Hepatocyte (in vitro differentiated cells): ENCODE results near the gene PTPRCAP. TPM values are rescaled to one million over a fixed set of nuclear protein-coding genes. Genes with fewer than 3 reads are reported as not detected.
A peak's percentile ranks its signal among the peaks of the same experiment; 100 is the strongest.
"Not testable (repeated sequence)": the region's sequence is repeated elsewhere in the genome, so short reads cannot be mapped to it uniquely, and the experiment has no call there.

ENCODE experiments used
- DNase-seq: peaks from one replicate; pipeline ENCODE4 v3.0.0-alpha.2; 2016; ENCODE audit warnings: low spot score
- H2AFZ ChIP-seq: fragments of 200-600 bp; sonication (generic); 2 replicates; pipeline ENCODE4 v1.6.0; 2016; ENCODE audit warnings: antibody characterized with exemption, mild to moderate bottlenecking
- H3K27ac ChIP-seq: fragments of 200-600 bp; sonication (generic); 2 replicates; pipeline ENCODE4 v1.5.1; 2016; ENCODE audit warnings: mild to moderate bottlenecking
- H3K27me3 ChIP-seq: fragments of 200-600 bp; sonication (generic); 2 replicates; pipeline ENCODE4 v1.6.1; 2016
- H3K36me3 ChIP-seq: fragments of 200-600 bp; sonication (generic); replicated peaks from 2 replicates; pipeline ENCODE4 v1.5.1; 2016; ENCODE audit warnings: low read depth; ENCODE audit not compliant: insufficient read depth
- H3K4me1 ChIP-seq: fragments of 200-600 bp; sonication (generic); 2 replicates; pipeline ENCODE4 v1.5.1; 2016; ENCODE audit warnings: mild to moderate bottlenecking, moderate library complexity; ENCODE audit not compliant: insufficient read depth
- H3K4me2 ChIP-seq: fragments of 200-600 bp; sonication (generic); 2 replicates; pipeline ENCODE4 v1.6.0; 2016
- H3K4me3 ChIP-seq: fragments of 200-600 bp; sonication (generic); 2 replicates; pipeline ENCODE4 v1.5.1; 2016; ENCODE audit warnings: mild to moderate bottlenecking
- H3K79me2 ChIP-seq: fragments of 200-600 bp; sonication (generic); 2 replicates; pipeline ENCODE4 v1.6.0; 2017; ENCODE audit warnings: mild to moderate bottlenecking
- H3K9me2 ChIP-seq: fragments of 200-600 bp; sonication (generic); replicated peaks from 2 replicates; pipeline ENCODE4 v1.6.0; 2017; ENCODE audit warnings: mild to moderate bottlenecking; ENCODE audit not compliant: insufficient read depth
- H3K9me3 ChIP-seq: fragments of 200-600 bp; sonication (generic); 2 replicates; pipeline ENCODE4 v1.5.1; 2016; ENCODE audit warnings: low read depth, mild to moderate bottlenecking
- H4K20me1 ChIP-seq: fragments of 200-600 bp; sonication (generic); 2 replicates; pipeline ENCODE4 v1.6.0; 2016; ENCODE audit warnings: mild to moderate bottlenecking; ENCODE audit not compliant: insufficient read depth, poor library complexity, severe bottlenecking
- EZH2 ChIP-seq: fragments of 200-600 bp; sonication (generic); IDR thresholded peaks from 2 replicates; pipeline ENCODE4 v1.6.1; 2016; ENCODE audit warnings: antibody characterized with exemption, mild to moderate bottlenecking, borderline replicate concordance
- EZH2phosphoT487 ChIP-seq: fragments of 200-600 bp; sonication (generic); IDR thresholded peaks from one replicate; pipeline ENCODE4 v1.6.1; 2018; ENCODE audit warnings: antibody characterized with exemption, mild to moderate bottlenecking, low read depth, moderate library complexity; ENCODE audit not compliant: unreplicated experiment, severe bottlenecking
- WGBS: methylation state at CpG from one replicate; pipeline ENCODE4 v1.1.6; 2016; ENCODE audit warnings: low lambda C conversion rate; ENCODE audit errors: missing lambda C conversion rate; 5-methylcytosine and 5-hydroxymethylcytosine counted together
- polyA plus RNA-seq: library from polyadenylated mRNA; unstranded; fragments of >200 nt; fragmentation: Nextera tagmentation; extraction: Ambion mirVana; gene quantifications from 2 replicates; pipeline ENCODE4 v1.2.1, GENCODE V29; 2016
- total RNA-seq: library from RNA; depleted of rRNA; stranded (reverse); fragments of >200 nt; gene quantifications from 2 replicates; pipeline ENCODE4 v1.2.3, GENCODE V29; 2014
- TF ChIP-seq, protein P1 (sequence below): fragments of 200-600 bp; sonication (generic); IDR thresholded peaks from 2 replicates; pipeline ENCODE4 v1.5.1; 2016; ENCODE audit warnings: antibody characterized with exemption, mild to moderate bottlenecking; ENCODE audit not compliant: poor library complexity

The PTPRCAP gene
- total and polyA plus RNA-seq, 2 experiments from 2014 or later, result 1.0 to 2.5 TPM

DNA sequence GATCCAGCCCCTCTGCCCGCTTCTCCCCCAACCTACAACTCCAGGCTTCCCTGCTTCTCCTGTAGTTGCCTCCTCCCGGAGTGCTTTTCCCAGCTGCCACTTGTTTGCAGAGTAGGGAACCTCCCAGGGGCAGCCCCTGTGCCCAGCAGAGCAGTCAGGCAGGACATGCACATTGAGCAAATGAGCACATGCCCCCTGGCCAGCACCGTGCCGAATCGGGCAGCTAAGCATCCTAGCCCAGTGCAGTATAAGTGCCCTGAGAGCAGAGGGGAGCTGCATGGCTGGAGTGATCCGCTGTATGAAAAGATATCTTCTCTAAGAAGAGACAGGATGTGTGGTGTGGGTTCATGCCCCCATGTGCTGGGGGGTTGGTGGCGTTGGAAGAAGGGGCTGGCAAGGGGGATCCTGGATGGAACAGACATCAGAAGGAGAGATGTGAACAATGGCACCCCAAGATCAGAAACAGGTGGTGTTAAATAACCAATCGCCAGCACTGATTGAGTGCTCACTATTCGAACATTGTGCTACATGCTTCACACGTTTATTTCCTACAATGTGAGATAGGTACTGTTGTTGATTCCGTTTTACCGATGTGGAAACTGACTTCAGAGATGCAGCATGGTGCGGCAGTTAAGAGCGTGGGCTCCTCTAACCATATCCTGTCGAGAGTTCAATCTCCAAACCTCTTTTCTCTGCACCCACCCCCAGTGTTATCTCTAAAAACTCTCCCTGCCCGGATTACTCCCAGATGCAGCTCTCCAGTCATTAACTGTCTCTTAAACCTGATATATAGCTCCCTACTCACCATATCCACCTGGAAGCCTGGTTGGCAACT lies 46.6 kb upstream of the PTPRCAP start:
- no peak for DNase-seq
- 87% methylated on average over 16 of the region's 16 CpGs for WGBS
- Histone ChIP-seq H3K27ac (no peak overlapping the region), H3K9me3 (no peaks in the 10 kb centered on the region), H3K4me2 (peak overlapping the region; percentile 75), H2AFZ (no peak overlapping the region), H3K4me1 (peaks cover 10% of the 10 kb centered on the region), H4K20me1 (no peaks in the 10 kb centered on the region), H3K36me3 (no peaks in the 10 kb centered on the region), H3K9me2 (no peaks in the 10 kb centered on the region), H3K4me3 (no peak overlapping the region), H3K79me2 (peaks cover 26% of the 10 kb centered on the region), H3K27me3 (no peaks in the 10 kb centered on the region)
- TF ChIP-seq EZH2 (no peak), EZH2phosphoT487 (no peak)
- TF ChIP-seq, protein P1, sequence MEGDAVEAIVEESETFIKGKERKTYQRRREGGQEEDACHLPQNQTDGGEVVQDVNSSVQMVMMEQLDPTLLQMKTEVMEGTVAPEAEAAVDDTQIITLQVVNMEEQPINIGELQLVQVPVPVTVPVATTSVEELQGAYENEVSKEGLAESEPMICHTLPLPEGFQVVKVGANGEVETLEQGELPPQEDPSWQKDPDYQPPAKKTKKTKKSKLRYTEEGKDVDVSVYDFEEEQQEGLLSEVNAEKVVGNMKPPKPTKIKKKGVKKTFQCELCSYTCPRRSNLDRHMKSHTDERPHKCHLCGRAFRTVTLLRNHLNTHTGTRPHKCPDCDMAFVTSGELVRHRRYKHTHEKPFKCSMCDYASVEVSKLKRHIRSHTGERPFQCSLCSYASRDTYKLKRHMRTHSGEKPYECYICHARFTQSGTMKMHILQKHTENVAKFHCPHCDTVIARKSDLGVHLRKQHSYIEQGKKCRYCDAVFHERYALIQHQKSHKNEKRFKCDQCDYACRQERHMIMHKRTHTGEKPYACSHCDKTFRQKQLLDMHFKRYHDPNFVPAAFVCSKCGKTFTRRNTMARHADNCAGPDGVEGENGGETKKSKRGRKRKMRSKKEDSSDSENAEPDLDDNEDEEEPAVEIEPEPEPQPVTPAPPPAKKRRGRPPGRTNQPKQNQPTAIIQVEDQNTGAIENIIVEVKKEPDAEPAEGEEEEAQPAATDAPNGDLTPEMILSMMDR, result no peak

DNA sequence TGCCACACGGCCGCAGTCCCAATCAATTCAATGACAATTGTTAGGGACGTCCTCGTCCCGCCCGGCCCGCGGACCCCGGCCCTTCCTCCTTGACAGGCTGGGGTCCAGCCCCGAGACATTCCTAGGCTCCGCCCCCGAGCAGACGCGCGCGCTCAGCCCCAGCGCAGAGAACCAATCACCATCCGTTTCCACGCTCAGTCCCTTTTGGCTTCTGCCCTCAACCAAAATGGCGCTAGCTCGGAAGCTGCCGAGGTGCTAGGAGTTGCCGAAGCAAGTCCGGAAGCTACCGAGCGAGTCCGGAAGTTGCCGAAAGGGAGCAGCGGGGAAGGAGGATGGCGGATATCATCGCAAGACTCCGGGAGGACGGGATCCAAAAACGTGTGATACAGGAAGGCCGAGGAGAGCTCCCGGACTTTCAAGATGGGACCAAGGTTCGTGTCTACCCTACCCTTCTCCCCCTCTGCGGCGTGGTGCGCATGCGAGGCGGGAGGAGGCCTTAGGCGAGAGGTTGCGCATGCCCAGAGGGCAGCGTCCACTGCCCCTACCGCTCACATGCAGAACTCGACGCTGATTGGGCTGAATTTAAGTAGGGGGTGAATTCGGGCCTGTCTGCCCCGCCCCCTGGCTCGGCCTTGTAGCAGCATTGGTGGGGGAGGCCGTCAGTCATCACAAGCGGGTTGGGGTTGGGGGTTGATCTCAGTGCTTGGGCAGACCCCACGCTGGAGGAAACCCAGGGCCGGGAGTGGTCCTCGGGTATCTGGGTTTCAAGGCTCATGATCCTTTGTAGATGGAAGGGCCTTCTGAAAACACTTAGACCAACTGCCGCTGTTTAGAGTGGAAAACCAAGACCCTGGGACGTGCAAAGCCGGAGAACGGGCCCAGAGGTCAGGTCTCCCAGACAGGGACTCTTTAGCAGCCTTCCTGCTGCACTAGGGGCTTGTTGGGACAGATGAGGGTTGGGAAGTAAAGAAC lies 45.6 kb upstream of the PTPRCAP start, which contains the start of gene AIP:
TSS of gene AIP (plus strand) at position 200 of the 972 bp plus-strand sequence. CDS start at position 333, 133 bp downstream.
- peak; percentile 98 for DNase-seq
- peak within 1 kb of the TSS; percentile 34 for H3K4me3 ChIP-seq
- peak within 1 kb of the TSS; percentile 77 for H3K4me2 ChIP-seq
- no peaks in the 10 kb centered on the region for H3K9me2 ChIP-seq
- TF ChIP-seq, protein P1, result no peak
- no peak for TF ChIP-seq EZH2phosphoT487
- no peak for TF ChIP-seq EZH2
- no peaks in the 10 kb centered on the region for H3K9me3 ChIP-seq
- no peaks in the 10 kb centered on the region for H3K27me3 ChIP-seq
- no peaks in the 10 kb centered on the region for H3K36me3 ChIP-seq
- H3K79me2 ChIP-seq, result peaks cover 26% of the 10 kb centered on the region
- peak within 1 kb of the TSS; percentile 73 for H2AFZ ChIP-seq
- H3K27ac ChIP-seq, result peak within 1 kb of the TSS; percentile 57
- 14% methylated on average over 60 of the region's 60 CpGs for WGBS
- H3K4me1 ChIP-seq, result peaks cover 10% of the 10 kb centered on the region
- no peaks in the 10 kb centered on the region for H4K20me1 ChIP-seq

DNA sequence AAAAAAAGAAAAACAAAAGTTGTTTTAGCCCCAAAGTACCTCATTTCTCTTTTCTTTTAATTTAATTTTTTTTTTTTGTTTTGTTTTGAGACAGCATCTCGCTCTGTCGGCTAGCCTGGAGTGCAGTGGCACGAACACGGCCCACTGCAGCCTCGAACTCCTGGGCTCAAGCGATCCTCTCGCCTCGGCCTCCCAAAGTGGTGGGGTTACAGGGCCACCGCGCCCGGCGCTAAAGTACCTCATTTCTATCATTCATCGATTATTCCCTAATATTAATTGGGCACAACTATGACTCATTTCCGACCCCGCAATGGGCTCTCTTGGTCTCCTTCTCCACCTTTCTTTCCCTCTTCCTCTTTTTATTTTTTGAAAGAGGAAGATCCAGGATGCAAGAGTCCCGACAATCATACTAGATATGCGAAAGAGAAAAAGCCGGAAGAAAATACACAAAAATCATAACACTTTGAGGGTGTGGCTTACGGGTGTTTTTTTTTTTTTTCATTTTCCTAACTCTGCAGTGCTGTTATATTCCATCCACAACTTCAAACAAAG lies 44.9 kb upstream of the PTPRCAP start:
- H3K27me3 ChIP-seq, result no peaks in the 10 kb centered on the region
- H3K4me1 ChIP-seq, result peaks cover 10% of the 10 kb centered on the region
- no peak for DNase-seq
- TF ChIP-seq EZH2phosphoT487 (no peak), EZH2 (no peak)
- TF ChIP-seq, protein P1, result no peak
- peaks cover 26% of the 10 kb centered on the region for H3K79me2 ChIP-seq
- H3K36me3 ChIP-seq, result no peaks in the 10 kb centered on the region
- H3K4me2 ChIP-seq, result peak overlapping the region; percentile 77
- H3K9me2 ChIP-seq, result no peaks in the 10 kb centered on the region
- 71% methylated on average over 19 of the region's 19 CpGs for WGBS
- peak overlapping the region; percentile 57 for H3K27ac ChIP-seq
- no peaks in the 10 kb centered on the region for H4K20me1 ChIP-seq
- H3K4me3 ChIP-seq, result peak overlapping the region; percentile 11
- peak overlapping the region; percentile 64 for H2AFZ ChIP-seq
- H3K9me3 ChIP-seq, result no peaks in the 10 kb centered on the region

DNA sequence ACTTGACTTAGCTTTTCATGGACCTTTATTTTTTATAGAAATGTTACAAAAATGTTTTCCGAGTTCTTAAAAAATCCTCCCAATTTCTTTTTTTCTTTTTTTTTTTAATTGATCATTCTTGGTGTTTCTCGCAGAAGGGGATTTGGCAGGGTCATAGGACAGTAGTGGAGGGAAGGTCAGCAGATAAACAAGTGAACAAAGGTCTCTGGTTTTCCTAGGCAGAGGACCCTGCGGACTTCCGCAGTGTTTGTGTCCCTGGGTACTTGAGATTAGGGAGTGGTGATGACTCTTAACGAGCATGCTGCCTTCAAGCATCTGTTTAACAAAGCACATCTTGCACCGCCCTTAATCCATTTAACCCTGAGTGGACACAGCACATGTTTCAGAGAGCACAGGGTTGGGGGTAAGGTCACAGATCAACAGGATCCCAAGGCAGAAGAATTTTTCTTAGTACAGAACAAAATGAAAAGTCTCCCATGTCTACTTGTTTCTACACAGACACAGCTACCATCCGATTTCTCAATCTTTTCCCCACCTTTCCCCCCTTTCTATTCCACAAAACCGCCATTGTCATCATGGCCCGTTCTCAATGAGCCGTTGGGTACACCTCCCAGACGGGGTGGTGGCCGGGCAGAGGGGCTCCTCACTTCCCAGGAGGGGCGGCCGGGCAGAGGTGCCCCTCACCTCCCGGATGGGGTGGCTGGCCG lies 40.0 kb upstream of the PTPRCAP start:
- not testable (repeated sequence) for H3K79me2 ChIP-seq, H3K4me2 ChIP-seq, H3K36me3 ChIP-seq, H3K27me3 ChIP-seq, DNase-seq, H3K9me2 ChIP-seq, H4K20me1 ChIP-seq, H3K4me1 ChIP-seq, H3K4me3 ChIP-seq, H3K27ac ChIP-seq, H2AFZ ChIP-seq, H3K9me3 ChIP-seq
- 81% methylated on average over 16 of the region's 16 CpGs for WGBS

DNA sequence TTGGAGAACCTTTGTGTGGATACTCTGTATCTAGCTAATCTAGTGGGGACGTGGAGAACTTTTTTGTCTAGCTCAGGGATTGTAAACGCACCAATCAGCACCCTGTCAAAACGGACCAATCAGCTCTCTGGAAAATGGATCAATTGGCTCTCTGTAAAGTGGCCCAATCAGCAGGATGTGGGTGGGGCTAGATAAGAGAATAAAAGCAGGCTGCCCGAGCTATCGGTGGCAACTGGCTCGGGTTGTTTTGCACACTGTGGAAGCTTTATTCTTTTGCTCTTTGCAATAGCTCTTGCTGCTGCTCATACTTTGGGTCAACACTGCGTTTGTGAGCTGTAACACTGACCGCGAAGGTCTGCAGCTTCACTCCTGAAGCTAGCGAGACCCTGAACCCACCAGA lies 39.2 kb upstream of the PTPRCAP start:
- not testable (repeated sequence) for H3K9me2 ChIP-seq, H3K4me1 ChIP-seq, H3K27ac ChIP-seq, H3K27me3 ChIP-seq, H3K79me2 ChIP-seq, H3K9me3 ChIP-seq, H3K4me3 ChIP-seq, DNase-seq, H3K36me3 ChIP-seq, H2AFZ ChIP-seq, H4K20me1 ChIP-seq, H3K4me2 ChIP-seq
- 87% methylated on average over 10 of the region's 10 CpGs for WGBS
